ENCODE results near the gene POLR2A.

DNA sequence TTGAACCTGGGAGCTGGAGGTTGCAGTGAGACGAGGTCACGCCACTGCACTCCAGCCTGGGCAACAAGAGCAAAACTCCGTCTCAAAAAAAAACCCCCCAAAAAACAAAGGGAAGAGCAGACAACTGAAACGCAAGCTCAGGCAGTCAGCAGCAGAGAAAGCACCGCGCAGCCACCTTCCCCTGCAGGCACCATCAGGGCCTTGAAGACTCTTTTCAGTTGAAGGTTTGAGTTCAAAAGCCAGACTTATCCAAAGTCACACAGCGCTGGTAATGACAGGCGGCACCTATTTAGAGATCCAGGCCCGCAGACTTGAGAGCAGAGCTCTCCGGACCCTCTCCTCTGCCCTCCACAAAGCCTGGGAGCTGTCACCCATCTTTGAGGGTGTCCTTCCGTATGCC, 15.9 kb upstream of the POLR2A start:
- TF ChIP-seq, protein P1, sequence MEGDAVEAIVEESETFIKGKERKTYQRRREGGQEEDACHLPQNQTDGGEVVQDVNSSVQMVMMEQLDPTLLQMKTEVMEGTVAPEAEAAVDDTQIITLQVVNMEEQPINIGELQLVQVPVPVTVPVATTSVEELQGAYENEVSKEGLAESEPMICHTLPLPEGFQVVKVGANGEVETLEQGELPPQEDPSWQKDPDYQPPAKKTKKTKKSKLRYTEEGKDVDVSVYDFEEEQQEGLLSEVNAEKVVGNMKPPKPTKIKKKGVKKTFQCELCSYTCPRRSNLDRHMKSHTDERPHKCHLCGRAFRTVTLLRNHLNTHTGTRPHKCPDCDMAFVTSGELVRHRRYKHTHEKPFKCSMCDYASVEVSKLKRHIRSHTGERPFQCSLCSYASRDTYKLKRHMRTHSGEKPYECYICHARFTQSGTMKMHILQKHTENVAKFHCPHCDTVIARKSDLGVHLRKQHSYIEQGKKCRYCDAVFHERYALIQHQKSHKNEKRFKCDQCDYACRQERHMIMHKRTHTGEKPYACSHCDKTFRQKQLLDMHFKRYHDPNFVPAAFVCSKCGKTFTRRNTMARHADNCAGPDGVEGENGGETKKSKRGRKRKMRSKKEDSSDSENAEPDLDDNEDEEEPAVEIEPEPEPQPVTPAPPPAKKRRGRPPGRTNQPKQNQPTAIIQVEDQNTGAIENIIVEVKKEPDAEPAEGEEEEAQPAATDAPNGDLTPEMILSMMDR (conservative IDR thresholded peaks at IDR 0.05; ENCODE audit: low read length): no peak
- no peak for TF ChIP-seq EZH2phosphoT487 (IDR thresholded peaks at IDR 0.05; ENCODE audit: borderline replicate concordance, low read depth, low read length)
